GM12878 (cell line): ENCODE measurements around the gene SCLY. TPM values are rescaled to one million over a fixed set of nuclear protein-coding genes. Genes with fewer than 3 reads are reported as not detected.

Experiments
- ATAC-seq: fragments of 200-7000 bp; cut with Tn5 transposase; 3 replicates; pipeline ENCODE4 v1.9.1; 2020; ENCODE audit warnings: mild to moderate bottlenecking, moderate library complexity
- BruUV-seq: library from RNA; stranded (reverse); fragments of 400-500 nt; replicated peaks from 2 replicates; lab custom pipeline; 2021; lab: Mats Ljungman, UMichigan
- CTCF ChIA-PET: fragments of 300-600 bp; sonication (Branson Sonifier 250); formaldehyde crosslinking; extraction: SDS; loops from one replicate; lab custom pipeline; 2021; ENCODE audit warnings: inconsistent platforms; lab: Yijun Ruan, JAX
- POLR2A ChIA-PET: fragments of 350-600 bp; formaldehyde crosslinking; extraction: SDS; loops from one replicate; lab custom pipeline; 2021; ENCODE audit warnings: inconsistent platforms; lab: Charles Lee
- RAD21 ChIA-PET: fragments of 300-600 bp; sonication (Branson Sonifier 250); formaldehyde crosslinking; loops from one replicate; lab custom pipeline; 2023; ENCODE audit warnings: antibody characterized with exemption; ENCODE audit not compliant: unreplicated experiment; lab: Charles Lee
- SMC1A ChIA-PET: fragments of 300-600 bp; sonication (Branson Sonifier 250); formaldehyde crosslinking; loops from one replicate; lab custom pipeline; 2023; ENCODE audit not compliant: unreplicated experiment, uncharacterized antibody; lab: Charles Lee
- DNase-seq: peaks from one replicate; pipeline ENCODE4 v3.0.0-alpha.2; 2011; ENCODE audit warnings: low read depth, low spot score
- FAIRE-seq: peaks from 3 replicates; lab custom pipeline; 2011; peaks lifted over from hg19 to GRCh38; lab: Jason Lieb, UNC
- H2AFZ ChIP-seq: 2 replicates; pipeline ENCODE4 v1.6.0; 2011; ENCODE audit warnings: low read depth, low read length, control low read depth; ENCODE audit not compliant: control insufficient read depth
- H3K27ac ChIP-seq: 2 replicates; pipeline ENCODE4 v1.5.1; 2011; ENCODE audit warnings: control low read depth; ENCODE audit not compliant: control insufficient read depth, insufficient read depth
- H3K27me3 ChIP-seq, 2 experiments: replicated peaks in 1 of 2; 2 replicates each; pipeline versions ENCODE4 v1.6.0 to v1.6.1; 2011; ENCODE audit warnings: low read length in 1 of 2; ENCODE audit not compliant: control insufficient read depth in 2 of 2, insufficient read depth in 2 of 2
- H3K36me3 ChIP-seq, 2 experiments: 2 replicates each; pipeline ENCODE4 v1.5.1; 2011; ENCODE audit warnings: low read length in 1 of 2; ENCODE audit not compliant: control insufficient read depth in 2 of 2, insufficient read depth in 2 of 2
- H3K4me1 ChIP-seq: 2 replicates; pipeline ENCODE4 v1.6.1; 2011; ENCODE audit warnings: mild to moderate bottlenecking, low read length, moderate library complexity, mixed read lengths; ENCODE audit not compliant: control insufficient read depth, insufficient read depth
- H3K4me2 ChIP-seq: 2 replicates; pipeline ENCODE4 v1.6.0; 2011; ENCODE audit warnings: control low read depth; ENCODE audit not compliant: control insufficient read depth, insufficient read depth
- H3K4me3 ChIP-seq: fragments of 200-600 bp; sonication (generic); 2 replicates; pipeline ENCODE4 v1.5.1; 2016
- H3K79me2 ChIP-seq: 2 replicates; pipeline ENCODE4 v1.6.0; 2011; ENCODE audit warnings: low read length; ENCODE audit not compliant: control insufficient read depth, insufficient read depth
- H3K9ac ChIP-seq: 2 replicates; pipeline ENCODE4 v1.8.0; 2011; ENCODE audit warnings: low read length, control low read depth, mixed read lengths; ENCODE audit not compliant: control insufficient read depth, insufficient read depth
- H3K9me3 ChIP-seq: replicated peaks from 3 replicates; pipeline ENCODE4 v1.5.1; 2011; ENCODE audit warnings: mild to moderate bottlenecking, low read length; ENCODE audit not compliant: control insufficient read depth, insufficient read depth
- H4K20me1 ChIP-seq: 2 replicates; pipeline ENCODE4 v1.6.0; 2011; ENCODE audit not compliant: control insufficient read depth, insufficient read depth
- HDGF ChIP-seq: fragments of 450-650 bp; IDR thresholded peaks from 2 replicates; pipeline ENCODE4 v1.6.1; 2016; ENCODE audit warnings: antibody characterized with exemption
- IKZF1 ChIP-seq: fragments of 450-650 bp; conservative IDR thresholded peaks from 2 replicates; pipeline ENCODE4 v1.6.1; 2017; ENCODE audit warnings: antibody characterized with exemption, mild to moderate bottlenecking
- JUNB ChIP-seq: IDR thresholded peaks from 2 replicates; pipeline ENCODE4 v1.6.1; 2016; ENCODE audit warnings: antibody characterized with exemption, mild to moderate bottlenecking
- JUND ChIP-seq: IDR thresholded peaks from 2 replicates; pipeline ENCODE4 v1.6.1; 2012; ENCODE audit warnings: low read depth, mild to moderate bottlenecking, low read length, improper control_type of control experiment, moderate library complexity
- NRF1 ChIP-seq: conservative IDR thresholded peaks from 2 replicates; pipeline ENCODE4 v1.6.1; 2011; ENCODE audit warnings: mild to moderate bottlenecking, low read depth, low read length, improper control_type of control experiment
- POLR2AphosphoS2 ChIP-seq: IDR thresholded peaks from 2 replicates; pipeline ENCODE4 v1.6.1; 2011; ENCODE audit warnings: low read depth, mild to moderate bottlenecking, low read length, improper control_type of control experiment, moderate library complexity
- RCOR1 ChIP-seq: conservative IDR thresholded peaks from 2 replicates; pipeline ENCODE4 v1.6.1; 2012; ENCODE audit warnings: low read depth, low read length, improper control_type of control experiment
- RELA ChIP-seq: fragments of 450-650 bp; IDR thresholded peaks from 2 replicates; pipeline ENCODE4 v1.8.0; 2014; ENCODE audit warnings: borderline replicate concordance; ENCODE audit not compliant: partially characterized antibody
- RFX5 ChIP-seq: IDR thresholded peaks from 2 replicates; pipeline ENCODE4 v1.6.1; 2011; ENCODE audit warnings: low read depth, low read length, improper control_type of control experiment
- STAT3 ChIP-seq: IDR thresholded peaks from 2 replicates; pipeline ENCODE4 v1.6.1; 2011; ENCODE audit warnings: low read depth, low read length, improper control_type of control experiment
- TAF1 ChIP-seq: IDR thresholded peaks from 2 replicates; pipeline ENCODE4 v1.6.1; 2011; ENCODE audit warnings: mild to moderate bottlenecking, low read depth, low read length, borderline replicate concordance
- ZBED1 ChIP-seq: IDR thresholded peaks from 2 replicates; pipeline ENCODE4 v1.6.1; 2016; ENCODE audit warnings: borderline replicate concordance
- ZNF24 ChIP-seq: fragments of 450-650 bp; IDR thresholded peaks from 2 replicates; pipeline ENCODE4 v1.6.1; 2017; ENCODE audit warnings: antibody characterized with exemption, mild to moderate bottlenecking
- ZNF687 ChIP-seq: fragments of 450-650 bp; IDR thresholded peaks from 2 replicates; pipeline ENCODE4 v1.6.1; 2017; ENCODE audit warnings: mild to moderate bottlenecking, moderate library complexity
- WGBS: methylation state at CpG from one replicate; pipeline ENCODE4 v1.1.6; 2016; ENCODE audit warnings: low lambda C conversion rate; ENCODE audit not compliant: insufficient replicate concordance, insufficient coverage; ENCODE audit errors: missing lambda C conversion rate; 5-methylcytosine and 5-hydroxymethylcytosine counted together
- in situ Hi-C: fragments of 300-500 bp; cut with MboI; formaldehyde crosslinking; loops from 9 replicates; pipeline ENCODE4 v1.14.3; 2018; ENCODE audit warnings: mixed read lengths
- intact Hi-C: fragments of 100-400 bp; cut with micrococcal nuclease; formaldehyde crosslinking; loops from one replicate; pipeline ENCODE4 v1.14.2; 2022; ENCODE audit not compliant: unreplicated experiment
- polyA plus RNA-seq, 11 experiments: library from polyadenylated mRNA; depleted of rRNA in 4 of 11; unstranded in 6 of 11; stranded (reverse) in 5 of 11; fragments of >200 nt; fragmentation: Nextera tagmentation in 4 of 11; fragmentation: Illumina TruSeq in 1 of 11; extraction: Ambion mirVana in 4 of 11; extraction: Trizol in 1 of 11; gene quantifications; 1 replicate in 1 of 11; 2 replicates in 10 of 11; pipeline versions ENCODE4 v1.2.1 to v1.2.3, GENCODE V29; 2011 to 2016; ENCODE audit warnings: inconsistent platforms in 2 of 11, missing spikeins in 2 of 11, low read depth in 1 of 11
- total RNA-seq, 4 experiments: library from RNA; depleted of rRNA in 3 of 4; stranded (reverse); fragments of >200 nt in 3 of 4; fragmentation: Illumina TruSeq in 1 of 4; extraction: Trizol in 1 of 4; gene quantifications; 2 replicates each; pipeline versions ENCODE4 v1.2.1 to v1.2.3, GENCODE V29; 2013 to 2021

Gene SCLY
- total and polyA plus RNA-seq, 10 of the 15 experiments (the other 5 are each of a cell fraction or from before 2014, with no cell fraction given) = 3.3 to 49.1 (median 32.3) TPM

GRCh38 chr2:238013806-238014205 lies 47.0 kb upstream of the SCLY start:
- no peak for ATAC-seq
- ChIA-PET RAD21 (interaction anchor here (1.0 to 1.7 kb wide), 3 partner anchors 15 to 45 kb away, joined by 3 to 7 read pairs (median 4); no protein-coding TSS in a partner anchor), POLR2A (no interaction called here), SMC1A (interaction anchor here (1.4 kb wide), 1 partner anchor 8 kb away, joined by 6 read pairs; no protein-coding TSS in a partner anchor), CTCF (interaction anchor here (1.0 kb wide), 1 partner anchor 44 kb away, joined by 3 read pairs; no protein-coding TSS in a partner anchor)
- no peak for DNase-seq
- in situ Hi-C loops = no loop called here
- Histone ChIP-seq H2AFZ (no peak overlapping the region), H3K9ac (no peak overlapping the region), H3K79me2 (no peaks in the 10 kb centered on the region), H4K20me1 (no peaks in the 10 kb centered on the region), H3K27ac (no peak overlapping the region), H3K4me3 (no peak overlapping the region), H3K4me1 (no peaks in the 10 kb centered on the region), H3K9me3 (no peaks in the 10 kb centered on the region), H3K4me2 (no peak overlapping the region), H3K36me3 (peaks cover 0 to 3% of the 10 kb centered on the region in 2 experiments; a peak in 2 of 4 replicates), H3K27me3 (no peaks in the 10 kb centered on the region)
- BruUV-seq = no TSS peak
- no peak for FAIRE-seq
- 86% methylated on average over 7 of the region's 7 CpGs for WGBS
- intact Hi-C loops = no loop called here
- no peak for TF ChIP-seq JUNB
- TF ChIP-seq RCOR1 = no peak
- TF ChIP-seq RELA = no peak
- TF ChIP-seq STAT3 = no peak
- TF ChIP-seq ZBED1 = no peak
- no peak for TF ChIP-seq HDGF
- no peak for TF ChIP-seq TAF1
- TF ChIP-seq POLR2AphosphoS2 = no peak
- no peak for TF ChIP-seq ZNF24
- no peak for TF ChIP-seq JUND
- no peak for TF ChIP-seq IKZF1
- TF ChIP-seq NRF1 = no peak
- no peak for TF ChIP-seq RFX5
- TF ChIP-seq ZNF687 = no peak
